CD4-positive, alpha-beta T cell treated with Interleukin-4 for 1 hour (primary cell): ENCODE measurements around the gene AURKA.

Source experiments
- DNase-seq, 2 donors: peaks; one replicate each; pipeline ENCODE4 v3.0.0-alpha.2; 2020 to 2022

AURKA gene

GRCh38 chr20:56392132-56392880 lies at the start of gene AURKA, which contains the start of gene CSTF1:
Gene AURKA, minus strand, starts transcription at chr20:56392215. Its CDS starts 4,018 bp downstream, at chr20:56388197.
Gene CSTF1, plus strand, starts transcription at chr20:56392645. Its CDS starts 2,908 bp downstream, at chr20:56395553.
- peak; percentile 100 for DNase-seq

GRCh38 chr20:56440346-56441007 lies 48.5 kb upstream of the AURKA start:
- peak; percentile 50 to 74 for DNase-seq

- DNase-seq: no peak
Measured at GRCh38 chr20:56439771-56440291, 47.8 kb upstream of the AURKA start.

GRCh38 chr20:56438284-56438683 lies 46.3 kb upstream of the AURKA start:
- DNase-seq: no peak

- DNase-seq: no peak
Measured at GRCh38 chr20:56437196-56437960, 45.4 kb upstream of the AURKA start.

DNA sequence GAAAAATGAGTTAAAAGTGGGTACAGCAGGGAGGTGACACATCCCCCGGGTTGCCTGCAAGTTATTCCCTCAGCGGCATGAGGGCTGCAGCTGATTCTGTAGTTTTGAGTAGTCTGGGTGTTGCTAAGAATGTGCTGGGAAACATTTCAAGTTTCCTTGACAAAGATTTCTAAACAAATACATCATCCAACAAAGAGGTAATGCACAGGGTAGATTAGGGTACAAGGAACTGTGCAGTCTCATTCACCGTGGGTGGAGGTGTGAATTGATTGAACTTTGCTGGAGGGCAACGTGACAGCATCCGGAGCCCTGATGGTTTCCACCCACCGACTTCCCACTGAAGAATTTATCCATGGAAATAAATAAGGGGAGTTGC lies 41.9 kb upstream of the AURKA start:
- DNase-seq: peak in 1 of 2 donors; percentile 52

DNA sequence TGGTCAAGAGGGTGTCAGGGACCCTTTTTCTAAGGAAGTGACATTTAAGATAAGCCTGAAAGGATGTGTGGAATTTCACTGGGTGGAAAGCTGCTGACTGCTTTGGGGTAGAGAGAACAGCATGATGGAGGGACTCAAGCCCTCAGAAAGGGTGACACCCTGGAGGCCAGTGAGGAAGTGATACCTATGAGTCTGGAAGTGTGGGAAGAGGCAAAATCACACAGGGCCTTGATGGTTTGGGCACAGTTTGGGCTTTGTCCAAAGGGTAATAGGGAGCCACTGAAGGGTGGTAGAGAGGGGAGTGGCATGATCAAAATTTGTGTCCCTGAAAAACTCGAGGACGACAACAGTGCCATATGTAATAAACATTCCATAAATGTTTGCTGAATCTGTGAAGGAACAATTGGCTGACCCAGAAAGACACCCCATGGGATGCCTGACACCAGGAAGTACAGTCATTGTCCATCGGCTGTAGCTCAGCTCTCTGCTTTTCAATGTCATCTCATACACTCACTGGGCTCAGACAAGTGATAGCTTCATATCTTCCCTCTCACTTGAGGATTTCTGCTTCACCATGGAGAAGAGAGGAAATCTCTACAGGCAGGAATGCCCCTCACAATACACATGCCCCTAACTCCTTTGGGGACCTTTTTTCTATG lies 41.3 kb upstream of the AURKA start:
- DNase-seq: no peak

DNA sequence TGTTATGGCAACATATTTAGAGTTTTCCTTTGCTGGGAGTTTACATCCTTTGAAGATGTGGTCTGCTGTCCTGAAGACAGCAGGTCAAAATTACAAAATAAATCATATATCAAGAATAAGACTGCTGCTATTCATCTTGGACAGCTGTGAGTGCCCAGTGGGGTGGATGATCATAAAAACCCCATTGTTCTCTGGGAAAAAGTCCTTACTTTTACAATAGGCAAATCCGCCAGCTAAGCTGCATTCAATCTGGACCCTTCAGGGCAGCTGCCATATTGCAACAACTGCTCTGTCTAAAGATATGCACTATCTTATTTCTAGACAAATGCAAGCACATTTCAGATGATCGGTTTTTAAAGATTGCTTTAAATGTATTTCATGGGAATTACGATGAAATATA lies 39.5 kb upstream of the AURKA start:
- no peak for DNase-seq

DNA sequence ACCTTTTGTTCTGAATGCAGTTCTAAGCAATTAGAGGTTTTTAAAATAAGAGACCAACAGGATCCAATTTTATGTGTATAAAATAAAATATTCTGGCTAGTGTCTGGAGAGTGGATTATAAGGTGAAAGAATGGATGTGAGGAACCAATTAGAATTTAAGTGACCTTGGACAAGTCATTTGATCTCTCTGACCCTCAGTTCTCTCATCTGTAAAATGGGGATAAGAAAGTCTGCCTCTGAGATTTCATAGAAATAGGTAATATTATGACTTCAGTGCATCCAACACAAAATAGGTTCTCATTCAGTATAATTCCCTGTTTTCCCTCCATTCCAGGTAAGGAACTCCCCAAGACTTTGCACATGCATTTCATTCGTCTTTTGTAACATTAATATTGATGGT lies 38.9 kb upstream of the AURKA start:
- no peak for DNase-seq

- no peak for DNase-seq
Measured at GRCh38 chr20:56430461-56430860, 38.4 kb upstream of the AURKA start.

DNA sequence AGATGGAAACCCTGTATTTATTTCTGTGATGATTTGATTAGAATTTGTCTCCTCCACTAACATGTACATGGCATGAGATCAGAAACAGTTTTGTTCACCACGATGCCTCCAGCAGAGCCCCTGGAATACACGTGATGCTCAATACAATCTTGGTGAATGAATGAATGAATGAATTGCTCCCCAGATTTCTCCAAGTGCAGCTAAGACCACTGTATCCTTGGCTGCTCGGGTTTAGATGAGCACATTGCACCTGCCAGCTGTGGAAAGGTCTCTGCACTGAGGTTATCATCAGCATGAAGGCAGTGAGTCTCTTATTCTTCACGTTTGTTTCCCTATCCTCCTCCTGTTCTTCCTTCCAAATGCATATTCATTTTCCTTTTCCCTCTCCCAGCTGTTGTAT lies 37.9 kb upstream of the AURKA start:
- DNase-seq: no peak

DNA sequence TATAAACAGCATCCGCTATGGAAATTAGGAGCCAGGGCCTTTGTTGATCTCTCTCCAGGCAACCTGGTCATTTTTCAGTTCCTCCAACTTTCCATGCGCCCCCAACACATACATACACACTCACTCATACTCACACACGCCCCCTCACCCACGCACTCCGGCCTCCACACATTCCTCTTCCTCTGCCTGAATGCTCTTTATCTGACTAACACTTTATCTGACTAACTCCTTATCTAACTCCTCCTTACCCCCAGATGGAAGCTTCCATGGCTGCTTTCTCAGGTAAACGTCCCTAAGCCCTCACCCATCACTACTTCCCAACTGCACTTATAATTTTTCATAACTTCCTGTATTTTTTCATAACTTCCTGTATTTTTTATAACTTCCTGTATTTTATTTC lies 37.5 kb upstream of the AURKA start:
- DNase-seq: peak in 1 of 2 donors; percentile 19

- no peak for DNase-seq
Measured at GRCh38 chr20:56428881-56429280, 36.9 kb upstream of the AURKA start.

DNA sequence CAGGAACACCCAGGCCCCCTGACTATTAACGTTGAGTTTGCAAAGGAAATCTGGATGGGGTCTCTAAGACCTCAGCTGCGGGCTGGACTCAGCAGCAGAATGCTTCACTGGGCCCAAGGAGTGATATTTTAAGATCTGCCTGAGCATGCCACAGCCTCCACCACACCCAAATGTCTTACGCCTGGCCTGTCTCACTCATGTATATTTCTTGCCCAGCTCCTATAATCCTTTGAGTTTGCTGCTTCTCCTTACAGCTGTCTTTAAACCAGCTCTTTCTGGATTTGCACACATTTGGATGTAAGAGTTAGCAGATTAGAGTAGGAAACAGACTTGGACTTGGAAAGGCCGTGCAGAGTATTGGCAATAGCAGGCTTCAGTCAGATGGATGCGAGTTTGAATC lies 36.4 kb upstream of the AURKA start:
- DNase-seq: no peak

DNA sequence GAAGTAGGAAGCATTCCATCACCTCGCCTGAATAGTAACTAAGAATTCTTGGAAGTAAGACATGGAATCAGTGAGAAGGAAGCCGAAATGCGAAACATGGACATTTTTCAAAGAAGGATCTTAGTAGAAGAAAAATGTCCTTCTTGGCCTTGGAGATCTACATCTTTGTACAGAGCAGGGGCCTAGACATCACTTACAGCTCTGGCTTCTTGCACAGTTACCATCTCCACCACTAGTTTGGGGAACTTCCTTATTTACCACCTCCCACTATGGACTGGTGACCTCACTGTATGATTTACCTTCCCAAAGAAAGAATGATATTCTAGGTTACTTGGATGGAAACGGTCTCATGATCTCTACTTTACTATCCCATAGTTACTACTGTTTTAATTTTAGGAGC lies 35.8 kb upstream of the AURKA start:
- DNase-seq: no peak

DNA sequence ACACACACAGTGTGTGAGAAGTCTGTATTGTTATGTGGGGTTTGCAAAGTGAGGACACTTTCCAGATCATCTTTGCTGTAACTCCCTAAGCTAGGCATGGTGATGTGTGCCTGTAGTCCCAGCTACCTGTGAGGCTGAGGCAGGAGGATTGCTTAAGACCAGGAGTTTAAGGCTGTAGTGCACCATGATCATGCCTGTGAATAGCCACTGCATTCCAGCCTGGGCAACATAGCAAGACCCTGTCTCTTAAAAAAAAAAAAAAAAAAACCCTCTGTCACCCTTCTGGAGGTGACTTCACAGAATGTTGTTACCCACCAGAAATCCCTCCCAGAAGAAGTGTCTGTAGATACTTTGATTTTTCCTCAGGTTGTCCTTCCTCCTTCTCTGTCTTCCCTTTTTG lies 34.9 kb upstream of the AURKA start:
- no peak for DNase-seq

DNA sequence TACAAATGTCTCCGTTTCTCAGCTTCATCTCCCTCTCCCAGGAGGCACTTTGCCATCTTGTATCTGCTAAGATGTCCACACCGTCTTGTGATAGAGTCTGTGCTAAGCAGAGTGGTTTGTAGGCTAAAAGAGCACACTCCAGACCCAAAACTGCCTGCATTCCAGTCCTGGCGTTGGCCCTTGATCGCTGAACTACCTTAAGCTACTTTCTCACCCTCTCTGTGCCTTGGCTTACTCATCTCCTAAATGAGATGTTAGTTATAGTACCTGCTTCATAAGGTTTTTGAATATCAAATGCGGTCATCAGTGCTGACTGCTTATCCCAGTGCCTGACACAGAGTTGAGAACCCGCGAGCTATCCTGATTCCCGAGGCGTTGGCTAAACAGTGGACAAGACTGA lies 34.0 kb upstream of the AURKA start:
- no peak for DNase-seq

GRCh38 chr20:56424931-56425330 lies 32.9 kb upstream of the AURKA start:
- DNase-seq: no peak

GRCh38 chr20:56423886-56424285 lies 31.9 kb upstream of the AURKA start:
- DNase-seq: no peak

GRCh38 chr20:56423211-56423610 lies 31.2 kb upstream of the AURKA start:
- DNase-seq: no peak

DNA sequence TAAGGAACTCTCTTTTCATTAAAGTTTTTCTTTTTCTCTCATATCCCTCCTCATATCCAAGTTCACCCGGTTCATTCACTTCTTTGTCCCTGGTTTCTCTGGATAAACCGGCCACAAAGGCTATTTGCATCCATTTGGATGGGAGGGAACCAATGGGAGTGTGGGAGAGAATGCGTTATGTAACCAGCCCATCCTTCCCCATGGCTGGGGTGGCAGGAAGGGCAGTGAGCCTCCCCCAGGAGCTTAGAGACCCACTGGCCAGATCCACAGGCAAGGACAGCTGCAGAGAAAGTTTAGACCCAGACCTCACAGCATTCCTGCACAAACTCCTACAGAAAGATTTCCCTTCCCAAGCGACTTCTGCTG lies 30.8 kb upstream of the AURKA start:
- DNase-seq: no peak

- no peak for DNase-seq
Measured at GRCh38 chr20:56422076-56422823, 30.2 kb upstream of the AURKA start.
